Measurements from ENCODE around the gene COX4I1.

DNA sequence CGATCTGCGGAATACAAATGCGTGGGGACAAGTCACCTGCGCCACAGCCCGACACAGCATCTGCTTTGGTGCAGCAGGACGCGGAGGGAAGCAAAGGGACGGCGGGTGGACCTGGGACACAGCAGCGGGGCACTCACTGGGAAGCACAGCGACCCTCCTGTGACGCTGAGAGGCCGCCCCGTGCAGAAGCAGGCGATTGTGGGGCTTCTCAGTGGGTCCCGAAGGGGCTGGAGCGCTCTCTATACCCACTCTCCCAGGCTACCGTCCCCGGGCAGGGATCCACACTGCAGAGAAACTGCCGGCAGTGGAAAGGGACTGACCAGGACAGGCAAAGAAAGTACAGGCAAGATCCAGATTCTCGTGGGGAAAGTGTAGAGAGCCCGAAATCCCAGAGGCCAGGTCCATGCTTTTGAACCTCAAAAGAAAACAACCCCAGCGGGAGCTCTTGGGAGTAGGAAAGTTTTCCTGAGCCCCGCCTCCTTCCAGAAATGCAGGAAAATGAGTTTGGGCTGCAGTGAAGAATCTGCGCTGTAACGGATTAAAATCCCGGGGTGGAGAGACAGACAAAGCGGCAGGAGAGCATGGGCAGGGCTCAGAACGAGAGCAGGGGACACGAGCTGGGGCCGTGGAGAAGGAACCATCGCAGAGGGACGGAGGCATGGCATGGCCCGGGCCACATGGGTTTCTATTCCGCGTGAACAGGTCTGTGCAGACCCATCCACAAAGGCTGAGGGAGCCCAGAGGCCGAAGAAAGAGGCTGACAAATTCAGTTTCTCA is 12.7 kb downstream of the COX4I1 start:
- TF ChIP-seq CTCF (IDR thresholded peaks at IDR 0.05; ENCODE audit: low read depth, low read length): no peak
- TF ChIP-seq EZH2phosphoT487 (IDR thresholded peaks at IDR 0.05; ENCODE audit: low read depth): no peak
